MG63 (cell line): ENCODE data around the gene TIGIT. TPM values are rescaled to one million over a fixed set of nuclear protein-coding genes. Genes with fewer than 3 reads are reported as not detected.

ENCODE experiments used
- DNase-seq: peaks from one replicate; pipeline ENCODE4 v3.0.0-alpha.2; 2020
- H3K27me3 ChIP-seq: fragments of 250-450 bp; sonication (Bioruptor Pico); 2 replicates; pipeline ENCODE4 v1.5.1; 2020; ENCODE audit warnings: mild to moderate bottlenecking, moderate library complexity
- H3K36me3 ChIP-seq: fragments of 250-450 bp; sonication (Bioruptor Pico); 2 replicates; pipeline ENCODE4 v1.5.1; 2020; ENCODE audit warnings: mild to moderate bottlenecking, moderate library complexity
- H3K4me3 ChIP-seq: fragments of 250-450 bp; sonication (Bioruptor Pico); 2 replicates; pipeline ENCODE4 v1.5.1; 2020; ENCODE audit warnings: mild to moderate bottlenecking, moderate library complexity
- H3K9me3 ChIP-seq: fragments of 250-450 bp; sonication (Bioruptor Pico); 2 replicates; pipeline ENCODE4 v1.5.1; 2020; ENCODE audit warnings: mild to moderate bottlenecking, moderate library complexity
- total RNA-seq: library from RNA; depleted of rRNA; stranded (reverse); fragments of >200 nt; shearing (Covaris generic); gene quantifications from 2 replicates; pipeline ENCODE4 v1.2.3, GENCODE V29; 2014; ENCODE audit warnings: low replicate concordance

TIGIT gene
- total RNA-seq, 1 experiment from 2014 or later = not detected

- no peaks in the 10 kb centered on the region for H3K27me3 ChIP-seq
- no peak overlapping the region for H3K4me3 ChIP-seq
- DNase-seq = no peak
- H3K36me3 ChIP-seq = no peaks in the 10 kb centered on the region
- no peaks in the 10 kb centered on the region for H3K9me3 ChIP-seq
Measured at GRCh38 chr3:114332342-114333179, 38.7 kb downstream of the TIGIT start.

- no peaks in the 10 kb centered on the region for H3K36me3 ChIP-seq
- DNase-seq = no peak
- H3K27me3 ChIP-seq = no peaks in the 10 kb centered on the region
- H3K9me3 ChIP-seq = no peaks in the 10 kb centered on the region
- no peak overlapping the region for H3K4me3 ChIP-seq
Measured at GRCh38 chr3:114333180-114333922, 39.5 kb downstream of the TIGIT start.

- H3K36me3 ChIP-seq = no peaks in the 10 kb centered on the region
- no peak for DNase-seq
- H3K27me3 ChIP-seq = no peaks in the 10 kb centered on the region
- no peak overlapping the region for H3K4me3 ChIP-seq
- H3K9me3 ChIP-seq = no peaks in the 10 kb centered on the region
Measured at GRCh38 chr3:114333923-114334240, 40.1 kb downstream of the TIGIT start.

- no peak for DNase-seq
- Histone ChIP-seq H3K27me3 (no peaks in the 10 kb centered on the region), H3K36me3 (no peaks in the 10 kb centered on the region), H3K4me3 (no peak overlapping the region), H3K9me3 (no peaks in the 10 kb centered on the region)
Measured at GRCh38 chr3:114336122-114336697, 42.4 kb downstream of the TIGIT start.

- H3K9me3 ChIP-seq = no peaks in the 10 kb centered on the region
- no peaks in the 10 kb centered on the region for H3K27me3 ChIP-seq
- H3K4me3 ChIP-seq = no peak overlapping the region
- H3K36me3 ChIP-seq = no peaks in the 10 kb centered on the region
- DNase-seq = no peak
Measured at GRCh38 chr3:114336857-114337256, 43.0 kb downstream of the TIGIT start.

- Histone ChIP-seq H3K9me3 (no peaks in the 10 kb centered on the region), H3K36me3 (peaks cover 2% of the 10 kb centered on the region; the same call in 1 of the 2 replicates), H3K4me3 (no peak overlapping the region), H3K27me3 (no peaks in the 10 kb centered on the region)
- DNase-seq = no peak
Measured at GRCh38 chr3:114338651-114339357, 45.0 kb downstream of the TIGIT start.

- Histone ChIP-seq H3K4me3 (no peak overlapping the region), H3K9me3 (no peaks in the 10 kb centered on the region), H3K27me3 (no peaks in the 10 kb centered on the region), H3K36me3 (peaks cover 2% of the 10 kb centered on the region)
- DNase-seq = no peak
Measured at GRCh38 chr3:114344492-114344891, 50.7 kb downstream of the TIGIT start.

GRCh38 chr3:114350271-114350670 lies 56.4 kb downstream of the TIGIT start:
- DNase-seq = no peak
- H3K4me3 ChIP-seq = no peak overlapping the region

GRCh38 chr3:114350690-114351089 lies 56.9 kb downstream of the TIGIT start:
- Histone ChIP-seq H3K4me3 (no peak overlapping the region), H3K27me3 (no peaks in the 10 kb centered on the region)
- no peak for DNase-seq

More at GRCh38 chr3:114350271-114350670, 56.4 kb downstream of the TIGIT start:
- H3K36me3 ChIP-seq = no peaks in the 10 kb centered on the region; the same call in none of the 2 replicates
- H3K9me3 ChIP-seq = no peaks in the 10 kb centered on the region
- no peaks in the 10 kb centered on the region for H3K27me3 ChIP-seq

GRCh38 chr3:114351123-114351821 lies 57.4 kb downstream of the TIGIT start:
- H3K4me3 ChIP-seq = no peak overlapping the region
- H3K27me3 ChIP-seq = no peaks in the 10 kb centered on the region
- no peak for DNase-seq
- H3K36me3 ChIP-seq = no peaks in the 10 kb centered on the region; the same call in 1 of the 2 replicates
- no peaks in the 10 kb centered on the region for H3K9me3 ChIP-seq

More at GRCh38 chr3:114350690-114351089, 56.9 kb downstream of the TIGIT start:
- no peaks in the 10 kb centered on the region; the same call in 1 of the 2 replicates for H3K36me3 ChIP-seq
- no peaks in the 10 kb centered on the region for H3K9me3 ChIP-seq

GRCh38 chr3:114351822-114352145 lies 58.0 kb downstream of the TIGIT start:
- Histone ChIP-seq H3K9me3 (no peaks in the 10 kb centered on the region), H3K27me3 (no peaks in the 10 kb centered on the region), H3K36me3 (no peaks in the 10 kb centered on the region; the same call in 1 of the 2 replicates), H3K4me3 (no peak overlapping the region)
- no peak for DNase-seq

GRCh38 chr3:114355653-114356052 lies 61.8 kb downstream of the TIGIT start:
- H3K9me3 ChIP-seq = no peaks in the 10 kb centered on the region
- no peak overlapping the region for H3K4me3 ChIP-seq
- no peaks in the 10 kb centered on the region for H3K27me3 ChIP-seq
- DNase-seq = no peak
- H3K36me3 ChIP-seq = no peaks in the 10 kb centered on the region

- no peaks in the 10 kb centered on the region for H3K9me3 ChIP-seq
- H3K36me3 ChIP-seq = no peaks in the 10 kb centered on the region
- no peak for DNase-seq
- H3K4me3 ChIP-seq = no peak overlapping the region
- no peaks in the 10 kb centered on the region for H3K27me3 ChIP-seq
Measured at GRCh38 chr3:114356066-114356465, 62.2 kb downstream of the TIGIT start.

- H3K9me3 ChIP-seq = no peaks in the 10 kb centered on the region
- DNase-seq = no peak
Measured at GRCh38 chr3:114356525-114356924, 62.7 kb downstream of the TIGIT start.

More at GRCh38 chr3:114356525-114356924, 62.7 kb downstream of the TIGIT start:
- no peaks in the 10 kb centered on the region for H3K36me3 ChIP-seq
- H3K27me3 ChIP-seq = no peaks in the 10 kb centered on the region
- no peak overlapping the region for H3K4me3 ChIP-seq
